Measurements from ENCODE around the gene EVL.

Gene EVL

DNA sequence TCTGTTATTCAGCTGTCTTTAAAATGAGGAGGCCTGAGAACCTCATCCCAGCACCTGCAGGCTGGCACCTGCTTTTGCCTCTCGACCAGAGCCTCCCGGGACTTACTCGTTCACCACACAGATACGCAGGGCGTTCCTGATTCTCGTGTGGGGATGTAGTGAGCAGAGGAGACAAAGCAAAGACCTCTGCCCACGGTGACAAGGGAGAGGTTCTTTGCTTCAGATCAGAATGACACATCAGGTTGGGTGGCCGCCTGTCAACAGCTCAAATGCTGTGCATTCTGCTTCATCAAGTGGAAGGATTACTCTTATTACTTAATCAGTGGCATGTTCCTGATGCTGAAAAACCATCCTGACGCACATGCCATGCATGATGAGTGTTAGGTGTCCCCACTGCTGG lies 69.9 kb downstream of the EVL start:
- no peak for TF ChIP-seq POLR2A (IDR thresholded peaks at IDR 0.05; ENCODE audit: low read length)
- no peak for TF ChIP-seq GATA1 (IDR thresholded peaks at IDR 0.05; ENCODE audit: low read depth, low read length)
- no peak for DNase-seq

DNA sequence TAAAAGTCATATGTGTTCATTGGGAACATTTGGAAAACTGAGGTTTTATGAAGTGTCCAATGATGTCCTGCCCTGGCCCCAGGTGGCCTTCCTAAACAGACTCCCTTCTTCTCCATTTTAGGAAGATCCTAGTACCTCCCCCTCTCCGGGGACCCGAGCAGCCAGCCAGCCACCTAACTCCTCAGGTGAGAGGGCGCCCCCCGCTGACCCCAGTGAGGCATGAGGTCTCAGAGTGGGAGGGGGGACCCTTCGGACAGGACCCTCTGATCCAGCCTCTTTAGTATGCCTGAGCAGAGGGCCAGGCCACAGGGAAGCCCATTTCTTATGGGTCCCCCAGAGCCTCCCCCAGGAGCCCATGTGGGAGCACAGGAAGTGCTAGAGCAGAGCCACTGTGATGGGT lies 70.6 kb downstream of the EVL start:
- no peak for DNase-seq
- TF ChIP-seq GATA1 (IDR thresholded peaks at IDR 0.05; ENCODE audit: low read depth, low read length) (no peak), POLR2A (IDR thresholded peaks at IDR 0.05; ENCODE audit: low read length) (no peak)

DNA sequence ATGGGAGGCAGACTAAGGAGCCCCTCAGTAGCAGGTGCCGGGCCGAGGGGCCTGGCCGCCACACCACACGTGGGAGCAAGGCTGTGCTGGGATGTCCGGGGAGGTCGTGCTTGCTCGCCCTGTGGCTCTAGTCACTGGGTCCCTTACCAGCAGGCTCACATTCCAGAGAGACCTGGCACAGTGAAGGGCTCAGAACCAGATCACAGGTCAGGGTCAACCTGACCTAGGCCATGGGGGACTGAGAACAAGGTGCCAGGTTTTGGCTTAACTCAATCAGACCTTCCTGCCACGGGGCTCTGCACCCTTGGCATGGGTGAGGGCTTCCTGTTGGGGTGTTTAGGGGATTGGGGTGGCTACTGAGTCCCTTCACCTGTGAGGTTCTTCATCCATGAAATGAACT lies 72.0 kb downstream of the EVL start:
- TF ChIP-seq POLR2A (IDR thresholded peaks at IDR 0.05; ENCODE audit: low read length), result no peak
- TF ChIP-seq GATA1 (IDR thresholded peaks at IDR 0.05; ENCODE audit: low read depth, low read length), result no peak
- DNase-seq, result no peak

DNA sequence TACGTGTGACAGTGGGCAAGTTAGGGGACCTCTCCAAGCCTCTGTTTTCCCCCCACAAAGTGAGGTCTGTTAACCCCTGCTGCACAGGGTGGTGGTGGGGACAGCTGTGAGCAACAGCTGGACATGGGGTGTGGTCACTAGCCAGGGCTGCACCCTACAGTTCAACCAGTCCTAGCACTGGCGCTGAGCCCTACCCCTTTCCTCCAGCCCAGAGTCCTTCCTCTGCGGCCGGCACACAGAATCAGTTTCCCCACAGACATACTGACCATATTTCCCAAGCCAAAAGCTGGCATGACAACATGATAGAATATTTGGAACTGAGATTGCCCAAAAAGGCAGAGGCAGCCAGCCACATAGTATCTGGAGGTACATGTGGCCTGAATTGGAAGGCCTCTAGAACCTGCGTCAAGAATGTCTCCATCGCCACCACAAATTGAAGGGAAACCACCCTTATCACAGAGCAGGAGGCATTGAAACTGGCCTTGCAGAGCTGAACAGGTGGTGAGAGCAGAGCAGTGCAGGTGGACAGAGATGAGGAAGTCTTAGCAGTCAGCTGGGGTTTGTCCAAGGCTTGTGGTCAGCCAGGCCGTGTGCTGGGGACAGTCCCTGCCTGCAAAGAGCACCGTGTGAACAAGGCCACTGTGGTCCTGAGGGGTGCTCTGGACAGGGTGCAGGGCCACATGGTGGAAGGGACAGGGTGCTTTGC lies 73.0 kb downstream of the EVL start:
- TF ChIP-seq POLR2A (IDR thresholded peaks at IDR 0.05; ENCODE audit: low read length) (peak; percentile 5), GATA1 (IDR thresholded peaks at IDR 0.05; ENCODE audit: low read depth, low read length) (no peak)
- no peak for DNase-seq

DNA sequence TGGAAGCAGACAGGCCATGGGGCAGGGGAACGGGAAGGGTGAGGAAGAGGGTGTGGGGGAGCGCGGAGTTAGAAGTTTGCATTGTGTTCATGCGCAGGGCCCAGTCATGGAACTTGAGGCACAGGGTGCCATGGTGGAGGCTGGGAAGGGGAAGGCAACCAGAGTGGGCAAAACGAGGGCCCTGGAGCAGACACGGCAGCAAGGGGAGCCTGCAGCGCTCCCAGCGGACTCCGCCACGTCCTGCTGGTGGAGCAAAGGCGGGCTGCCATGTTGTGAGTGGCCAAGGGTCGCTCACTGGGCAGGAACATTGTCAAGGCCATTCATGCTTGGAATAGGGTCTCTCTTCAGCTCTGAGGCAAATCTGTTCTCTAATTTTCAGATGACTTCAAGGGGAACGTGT lies 73.7 kb downstream of the EVL start:
- no peak for DNase-seq
- no peak for TF ChIP-seq GATA1 (IDR thresholded peaks at IDR 0.05; ENCODE audit: low read depth, low read length)
- no peak for TF ChIP-seq POLR2A (IDR thresholded peaks at IDR 0.05; ENCODE audit: low read length)

DNA sequence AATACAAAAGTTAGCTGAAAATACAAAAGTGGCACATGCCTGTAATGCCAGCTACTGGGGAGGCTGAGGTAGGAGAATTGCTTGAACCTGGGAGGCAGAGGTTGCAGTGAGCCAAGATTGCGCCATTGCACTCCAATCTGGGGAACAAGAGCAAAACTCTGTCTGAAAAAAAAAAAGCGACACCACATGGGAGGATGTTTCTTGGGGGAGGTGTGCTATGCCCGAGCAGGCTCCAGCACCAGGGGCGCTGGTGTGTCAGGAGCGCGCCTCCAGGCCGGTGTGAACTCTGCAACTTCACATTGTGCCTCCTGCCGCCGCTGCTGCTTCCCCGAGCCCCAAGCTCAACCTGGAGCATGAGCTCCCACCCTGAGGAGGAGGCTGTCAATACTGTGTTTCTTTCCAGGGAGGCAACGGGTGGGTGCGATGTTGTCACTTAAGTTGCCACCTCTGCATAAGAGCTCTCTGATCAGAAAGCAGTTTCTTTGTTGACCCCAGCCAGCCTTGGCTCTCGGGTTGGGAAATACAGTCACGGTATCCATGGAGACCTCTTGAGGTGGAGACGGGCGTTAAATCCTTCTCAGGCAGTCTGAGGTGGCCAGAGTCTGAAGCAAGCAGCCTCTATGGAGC lies 75.3 kb downstream of the EVL start:
- DNase-seq, result peak; percentile 72 to 78

DNA sequence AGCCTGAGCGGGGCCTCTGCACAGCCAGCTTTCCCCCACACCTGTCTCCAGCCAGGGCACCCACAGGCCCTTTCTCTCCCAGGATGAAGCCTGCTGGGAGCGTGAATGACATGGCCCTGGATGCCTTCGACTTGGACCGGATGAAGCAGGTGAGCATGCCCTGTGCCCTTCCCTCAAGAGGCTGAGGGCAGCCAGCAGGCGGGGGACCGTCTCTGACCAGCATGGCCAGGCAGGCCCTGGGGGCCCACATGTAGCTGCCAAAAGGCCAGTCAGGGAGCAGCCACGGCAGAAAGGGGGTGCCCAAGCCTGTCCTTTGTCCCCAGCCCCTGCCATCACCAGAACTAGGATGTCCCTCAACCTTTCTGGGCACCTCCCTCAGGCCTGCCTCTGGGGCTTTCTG lies 75.9 kb downstream of the EVL start:
- no peak for DNase-seq
- TF ChIP-seq POLR2A (IDR thresholded peaks at IDR 0.05; ENCODE audit: low read length), result no peak
- TF ChIP-seq GATA1 (IDR thresholded peaks at IDR 0.05; ENCODE audit: low read depth, low read length), result no peak

More for the DNA sequence above, 75.3 kb downstream of the EVL start:
- TF ChIP-seq POLR2A (IDR thresholded peaks at IDR 0.05; ENCODE audit: low read length) (no peak), GATA1 (IDR thresholded peaks at IDR 0.05; ENCODE audit: low read depth, low read length) (no peak)

DNA sequence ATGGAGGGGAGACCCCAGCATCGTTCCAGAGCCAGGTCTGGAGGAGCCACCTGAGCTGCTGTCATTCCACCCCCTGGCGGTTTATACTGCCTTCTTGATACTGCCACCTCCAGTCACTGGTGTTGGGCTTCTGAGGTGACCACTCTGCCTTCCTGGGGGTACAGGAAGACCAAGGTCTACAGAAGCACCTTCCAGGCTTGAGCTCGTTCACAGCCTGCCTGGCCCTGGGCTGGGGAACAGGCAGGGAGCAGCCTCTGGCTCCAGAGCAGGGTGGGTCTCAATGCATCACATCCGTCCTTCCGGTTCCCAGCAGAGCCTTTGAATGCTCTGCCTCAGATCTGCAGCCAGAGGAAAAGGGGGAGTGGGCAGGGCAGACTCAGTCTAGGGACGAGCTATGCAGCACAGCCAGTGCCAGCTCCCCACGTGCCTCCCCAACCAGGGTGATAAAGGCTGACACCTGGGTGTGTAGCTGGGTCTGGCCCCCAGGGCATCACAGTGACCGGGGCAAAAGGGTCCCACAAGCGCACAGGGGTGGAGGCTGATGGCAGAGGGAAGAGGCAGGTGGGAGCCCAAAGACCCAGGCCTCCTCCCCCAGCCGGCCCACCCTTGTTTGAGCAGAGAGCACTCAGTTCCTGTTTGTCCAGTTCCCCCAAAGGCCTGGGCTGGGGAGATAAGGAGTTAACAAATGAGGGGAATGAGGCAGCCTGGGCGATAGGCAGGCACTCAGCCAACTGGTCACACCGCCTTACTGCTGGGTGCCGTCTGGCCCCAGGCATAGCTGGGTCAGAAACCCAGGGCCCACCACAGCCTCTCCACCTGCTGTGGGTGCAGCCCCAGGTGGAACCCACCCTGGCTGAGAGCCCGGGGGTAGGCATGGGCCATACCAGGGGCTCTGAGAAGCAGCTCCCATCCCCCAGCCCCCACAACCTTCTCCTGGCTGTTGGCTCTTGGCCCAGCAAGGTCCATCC lies 77.1 kb downstream of the EVL start:
- peak; percentile 96 to 99 for DNase-seq
- TF ChIP-seq POLR2A (IDR thresholded peaks at IDR 0.05; ENCODE audit: low read length), result peak; percentile 83
- peak; percentile 41 for TF ChIP-seq GATA1 (IDR thresholded peaks at IDR 0.05; ENCODE audit: low read depth, low read length)

DNA sequence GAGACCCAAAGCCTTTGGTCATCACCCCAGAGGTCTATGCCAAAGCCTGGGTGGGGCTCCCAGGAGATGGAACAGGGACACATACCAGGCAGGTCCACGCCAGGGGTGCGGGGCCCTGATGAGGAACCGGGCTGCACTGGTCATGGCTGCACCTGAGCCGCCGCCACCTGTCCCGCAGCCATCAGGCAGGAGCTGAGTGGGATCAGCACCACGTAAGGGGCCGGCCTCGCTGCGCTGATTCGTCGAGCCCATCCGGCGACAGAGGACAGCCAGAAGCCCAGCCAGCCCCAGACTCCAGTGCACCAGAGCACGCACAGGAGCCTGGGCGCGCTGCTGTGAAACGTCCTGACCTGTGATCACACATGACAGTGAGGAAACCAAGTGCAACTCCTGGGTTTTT lies 78.3 kb downstream of the EVL start:
- peak; percentile 35 to 43 for DNase-seq
- TF ChIP-seq POLR2A (IDR thresholded peaks at IDR 0.05; ENCODE audit: low read length), result no peak
- no peak for TF ChIP-seq GATA1 (IDR thresholded peaks at IDR 0.05; ENCODE audit: low read depth, low read length)

DNA sequence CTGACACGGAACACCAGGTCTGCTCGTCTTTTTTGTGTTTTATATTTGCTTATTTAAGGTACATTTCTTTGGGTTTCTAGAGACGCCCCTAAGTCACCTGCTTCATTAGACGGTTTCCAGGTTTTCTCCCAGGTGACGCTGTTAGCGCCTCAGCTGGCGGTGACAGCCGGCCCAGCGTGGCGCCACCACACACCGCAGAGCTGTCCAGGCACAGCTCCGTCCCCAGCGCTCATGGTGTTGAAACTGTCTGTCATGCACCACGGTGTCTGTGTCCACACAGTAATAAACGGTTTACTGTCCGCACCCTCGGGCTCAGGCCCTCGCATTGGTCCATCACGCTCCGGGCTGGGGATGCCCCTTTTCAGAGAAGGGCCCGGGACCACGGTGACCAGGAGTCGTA lies 78.7 kb downstream of the EVL start:
- TF ChIP-seq GATA1 (IDR thresholded peaks at IDR 0.05; ENCODE audit: low read depth, low read length) (no peak), POLR2A (IDR thresholded peaks at IDR 0.05; ENCODE audit: low read length) (no peak)
- DNase-seq, result no peak

DNA sequence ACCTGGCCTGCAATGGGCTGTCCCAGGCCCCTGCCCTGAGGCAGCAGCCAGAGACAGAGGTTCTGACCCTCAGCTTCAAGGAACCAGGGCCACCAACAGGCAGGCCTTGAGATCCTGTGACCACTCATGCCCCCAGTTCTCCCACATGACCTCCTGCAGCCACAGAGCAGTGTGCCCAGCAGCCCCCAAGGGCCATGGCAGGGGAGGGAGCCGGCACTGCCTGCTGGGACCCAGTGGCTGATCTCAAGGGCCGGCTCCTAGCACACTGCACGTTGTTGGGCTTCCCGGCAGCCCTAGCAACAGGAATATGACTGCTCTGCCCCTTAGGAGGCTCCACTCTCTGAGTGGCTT lies 79.4 kb downstream of the EVL start:
- TF ChIP-seq GATA1 (IDR thresholded peaks at IDR 0.05; ENCODE audit: low read depth, low read length) (no peak), POLR2A (IDR thresholded peaks at IDR 0.05; ENCODE audit: low read length) (no peak)
- DNase-seq, result peak in 1 of 2 experiments; percentile 23

DNA sequence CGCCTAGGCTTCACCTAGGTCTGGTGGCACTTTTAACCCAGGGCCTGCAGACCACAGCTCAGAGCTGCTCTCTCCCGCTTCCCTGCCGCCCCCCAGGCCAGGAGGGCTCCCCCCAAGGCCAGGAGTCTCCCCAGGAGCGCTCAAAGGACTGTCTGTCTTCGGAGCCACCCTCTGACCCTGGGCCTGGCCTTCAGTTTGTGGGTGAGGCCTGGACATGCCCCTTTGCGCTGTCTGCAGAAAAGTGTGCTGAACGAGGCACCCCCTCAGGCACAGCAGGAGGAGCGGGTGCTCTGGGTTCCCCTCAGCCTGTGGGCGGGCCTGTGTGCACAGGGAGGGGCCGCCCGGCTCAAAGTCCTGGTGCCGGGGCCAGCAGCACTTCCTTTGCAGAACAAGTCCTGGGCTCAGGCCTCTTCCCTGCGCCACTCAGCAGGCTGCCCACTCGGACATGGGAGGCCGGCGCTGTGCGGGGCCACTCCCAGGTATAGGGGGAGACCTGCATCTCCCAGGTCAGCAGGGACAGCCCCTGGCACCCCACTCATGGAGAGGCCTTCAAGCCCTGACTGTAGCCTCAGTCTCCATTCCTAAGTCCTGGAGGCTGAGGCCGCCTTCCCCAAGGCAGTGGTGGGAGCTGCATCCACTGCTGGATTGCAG lies 79.9 kb downstream of the EVL start:
- TF ChIP-seq GATA1 (IDR thresholded peaks at IDR 0.05; ENCODE audit: low read depth, low read length) (no peak), POLR2A (IDR thresholded peaks at IDR 0.05; ENCODE audit: low read length) (no peak)
- peak; percentile 39 to 50 for DNase-seq

DNA sequence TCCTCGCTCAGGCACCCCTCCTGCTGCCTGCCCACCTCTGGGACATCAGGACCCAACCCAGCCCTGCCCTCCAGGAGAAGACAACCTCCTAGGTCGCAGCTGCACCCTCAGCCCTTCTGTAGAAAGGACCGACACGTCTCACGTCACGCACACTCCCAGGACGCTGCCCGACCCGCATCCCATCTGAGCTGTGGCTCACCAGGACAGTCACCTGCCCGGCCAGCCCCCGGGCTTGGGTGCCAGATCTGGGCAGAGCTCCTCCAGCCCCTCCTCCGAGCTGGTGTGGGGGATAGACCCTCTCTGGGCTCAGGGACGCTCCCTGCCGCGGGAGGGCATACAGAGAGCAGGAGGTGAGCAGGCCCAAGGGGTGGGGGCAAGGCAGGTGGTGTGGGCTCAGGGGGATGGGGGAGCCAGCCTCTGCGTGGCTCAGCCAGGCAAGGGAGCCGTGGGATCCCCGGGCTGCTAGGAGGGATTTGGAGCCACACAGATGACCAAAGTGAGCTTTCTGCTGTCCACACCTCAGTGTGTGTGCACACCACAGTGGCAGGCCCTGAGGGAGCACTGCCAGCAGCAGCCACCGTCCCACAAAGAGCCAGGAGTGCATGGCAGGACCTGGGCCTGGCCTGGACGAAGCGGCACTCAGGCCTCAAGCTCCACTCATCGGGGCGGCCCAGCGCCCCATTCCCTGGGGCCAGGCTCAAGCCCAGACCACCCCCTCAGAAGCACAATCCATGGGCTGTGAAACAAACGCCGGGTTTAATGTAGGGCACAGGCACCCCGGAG lies 80.7 kb downstream of the EVL start:
- DNase-seq, result no peak
- TF ChIP-seq GATA1 (IDR thresholded peaks at IDR 0.05; ENCODE audit: low read depth, low read length) (no peak), POLR2A (IDR thresholded peaks at IDR 0.05; ENCODE audit: low read length) (no peak)
